Rectal smooth muscle tissue (tissue), 1 donor: ENCODE data around the gene RPA3.

Source experiments
- H3K27ac ChIP-seq: one replicate; pipeline ENCODE4 v1.7.0; 2013; ENCODE audit warnings: low read depth, low read length, inconsistent platforms
- H3K27me3 ChIP-seq: one replicate; pipeline ENCODE4 v1.7.0; 2013; ENCODE audit warnings: low read length; ENCODE audit not compliant: control insufficient read depth, insufficient read depth
- H3K36me3 ChIP-seq: one replicate; pipeline ENCODE4 v1.7.0; 2013; ENCODE audit warnings: low read length; ENCODE audit not compliant: control insufficient read depth, insufficient read depth
- H3K4me1 ChIP-seq: one replicate; pipeline ENCODE4 v1.7.0; 2013; ENCODE audit warnings: low read length; ENCODE audit not compliant: control insufficient read depth, insufficient read depth
- H3K4me3 ChIP-seq: one replicate; pipeline ENCODE4 v1.7.0; 2013; ENCODE audit warnings: low read length
- H3K9ac ChIP-seq: one replicate; pipeline ENCODE4 v1.7.0; 2013; ENCODE audit warnings: low read length

The RPA3 gene

GRCh38 chr7:7720193-7720592 lies 1.8 kb upstream of the RPA3 start:
- Histone ChIP-seq H3K27ac (no peak overlapping the region), H3K4me3 (no peak overlapping the region), H3K9ac (no peak overlapping the region), H3K4me1 (peaks cover 8% of the 10 kb centered on the region), H3K36me3 (no peaks in the 10 kb centered on the region), H3K27me3 (no peaks in the 10 kb centered on the region)

GRCh38 chr7:7719236-7719635 lies 829 bp upstream of the RPA3 start:
- Histone ChIP-seq H3K27ac (no peak overlapping the region), H3K27me3 (no peaks in the 10 kb centered on the region), H3K4me3 (no peak overlapping the region), H3K9ac (no peak overlapping the region), H3K36me3 (no peaks in the 10 kb centered on the region), H3K4me1 (peaks cover 8% of the 10 kb centered on the region)

- H3K27me3 ChIP-seq, result no peaks in the 10 kb centered on the region
- H3K27ac ChIP-seq, result no peak overlapping the region
- H3K4me1 ChIP-seq, result peaks cover 2% of the 10 kb centered on the region
- no peak overlapping the region for H3K4me3 ChIP-seq
- no peaks in the 10 kb centered on the region for H3K36me3 ChIP-seq
- H3K9ac ChIP-seq, result no peak overlapping the region
Measured at GRCh38 chr7:7713730-7714129, 4.7 kb downstream of the RPA3 start.

GRCh38 chr7:7710469-7710868 lies 7.9 kb downstream of the RPA3 start:
- H3K36me3 ChIP-seq, result no peaks in the 10 kb centered on the region
- no peak overlapping the region for H3K4me3 ChIP-seq
- H3K27me3 ChIP-seq, result no peaks in the 10 kb centered on the region
- peaks cover 14% of the 10 kb centered on the region for H3K4me1 ChIP-seq
- no peak overlapping the region for H3K27ac ChIP-seq
- H3K9ac ChIP-seq, result no peak overlapping the region

GRCh38 chr7:7709291-7709690 lies 9.1 kb downstream of the RPA3 start:
- Histone ChIP-seq H3K9ac (no peak overlapping the region), H3K27ac (no peak overlapping the region), H3K4me1 (peaks cover 14% of the 10 kb centered on the region)

GRCh38 chr7:7707806-7708205 lies 10.6 kb downstream of the RPA3 start:
- Histone ChIP-seq H3K4me3 (no peak overlapping the region), H3K27me3 (no peaks in the 10 kb centered on the region), H3K36me3 (no peaks in the 10 kb centered on the region), H3K4me1 (peaks cover 14% of the 10 kb centered on the region), H3K27ac (no peak overlapping the region), H3K9ac (no peak overlapping the region)

More at GRCh38 chr7:7709291-7709690, 9.1 kb downstream of the RPA3 start:
- Histone ChIP-seq H3K4me3 (no peak overlapping the region), H3K36me3 (no peaks in the 10 kb centered on the region), H3K27me3 (no peaks in the 10 kb centered on the region)

GRCh38 chr7:7707246-7707645 lies 11.2 kb downstream of the RPA3 start:
- no peak overlapping the region for H3K4me3 ChIP-seq
- H3K27me3 ChIP-seq, result no peaks in the 10 kb centered on the region
- no peak overlapping the region for H3K27ac ChIP-seq
- H3K4me1 ChIP-seq, result peaks cover 14% of the 10 kb centered on the region
- H3K9ac ChIP-seq, result no peak overlapping the region
- no peaks in the 10 kb centered on the region for H3K36me3 ChIP-seq

GRCh38 chr7:7706556-7707172 lies 11.7 kb downstream of the RPA3 start:
- Histone ChIP-seq H3K4me1 (peaks cover 14% of the 10 kb centered on the region), H3K9ac (no peak overlapping the region), H3K27me3 (no peaks in the 10 kb centered on the region), H3K4me3 (no peak overlapping the region), H3K27ac (no peak overlapping the region), H3K36me3 (no peaks in the 10 kb centered on the region)

GRCh38 chr7:7706101-7706511 lies 12.3 kb downstream of the RPA3 start:
- Histone ChIP-seq H3K4me1 (peaks cover 14% of the 10 kb centered on the region), H3K27ac (no peak overlapping the region), H3K9ac (no peak overlapping the region), H3K27me3 (no peaks in the 10 kb centered on the region), H3K36me3 (no peaks in the 10 kb centered on the region), H3K4me3 (no peak overlapping the region)

- Histone ChIP-seq H3K4me3 (no peak overlapping the region), H3K27me3 (no peaks in the 10 kb centered on the region), H3K27ac (no peak overlapping the region), H3K4me1 (peaks cover 14% of the 10 kb centered on the region), H3K9ac (no peak overlapping the region), H3K36me3 (no peaks in the 10 kb centered on the region)
Measured at GRCh38 chr7:7705318-7705717, 13.1 kb downstream of the RPA3 start.

GRCh38 chr7:7704867-7705266 lies 13.5 kb downstream of the RPA3 start:
- Histone ChIP-seq H3K36me3 (no peaks in the 10 kb centered on the region), H3K27ac (no peak overlapping the region), H3K27me3 (no peaks in the 10 kb centered on the region), H3K9ac (no peak overlapping the region), H3K4me3 (no peak overlapping the region), H3K4me1 (peaks cover 14% of the 10 kb centered on the region)

- Histone ChIP-seq H3K4me1 (peaks cover 13% of the 10 kb centered on the region), H3K9ac (no peak overlapping the region), H3K36me3 (no peaks in the 10 kb centered on the region), H3K27ac (no peak overlapping the region), H3K4me3 (no peak overlapping the region), H3K27me3 (no peaks in the 10 kb centered on the region)
Measured at GRCh38 chr7:7703427-7703826, 15.0 kb downstream of the RPA3 start.

GRCh38 chr7:7702826-7703225 lies 15.6 kb downstream of the RPA3 start:
- no peak overlapping the region for H3K9ac ChIP-seq
- no peak overlapping the region for H3K27ac ChIP-seq
- no peak overlapping the region for H3K4me3 ChIP-seq
- H3K36me3 ChIP-seq, result no peaks in the 10 kb centered on the region
- peaks cover 11% of the 10 kb centered on the region for H3K4me1 ChIP-seq
- no peaks in the 10 kb centered on the region for H3K27me3 ChIP-seq
